Choroid plexus epithelial cell (primary cell): Measurements from ENCODE around the gene COL6A5.

Experiments used
- DNase-seq: peaks from one replicate; pipeline ENCODE4 v3.0.0-alpha.2; 2010; ENCODE audit warnings: low read depth
- H3K4me3 ChIP-seq: 2 replicates; pipeline ENCODE4 v1.5.1; 2011; ENCODE audit warnings: low read depth, mild to moderate bottlenecking, control low read depth, low read length, moderate library complexity
- TF ChIP-seq, protein P1 (sequence below): conservative IDR thresholded peaks from 2 replicates; pipeline ENCODE4 v1.5.1; 2011; ENCODE audit warnings: low read depth, mild to moderate bottlenecking, control low read depth, inconsistent platforms, low read length, moderate library complexity

COL6A5 gene

GRCh38 chr3:130374033-130374432 is 28.6 kb downstream of the COL6A5 start:
- no peak for DNase-seq
- TF ChIP-seq, protein P1, sequence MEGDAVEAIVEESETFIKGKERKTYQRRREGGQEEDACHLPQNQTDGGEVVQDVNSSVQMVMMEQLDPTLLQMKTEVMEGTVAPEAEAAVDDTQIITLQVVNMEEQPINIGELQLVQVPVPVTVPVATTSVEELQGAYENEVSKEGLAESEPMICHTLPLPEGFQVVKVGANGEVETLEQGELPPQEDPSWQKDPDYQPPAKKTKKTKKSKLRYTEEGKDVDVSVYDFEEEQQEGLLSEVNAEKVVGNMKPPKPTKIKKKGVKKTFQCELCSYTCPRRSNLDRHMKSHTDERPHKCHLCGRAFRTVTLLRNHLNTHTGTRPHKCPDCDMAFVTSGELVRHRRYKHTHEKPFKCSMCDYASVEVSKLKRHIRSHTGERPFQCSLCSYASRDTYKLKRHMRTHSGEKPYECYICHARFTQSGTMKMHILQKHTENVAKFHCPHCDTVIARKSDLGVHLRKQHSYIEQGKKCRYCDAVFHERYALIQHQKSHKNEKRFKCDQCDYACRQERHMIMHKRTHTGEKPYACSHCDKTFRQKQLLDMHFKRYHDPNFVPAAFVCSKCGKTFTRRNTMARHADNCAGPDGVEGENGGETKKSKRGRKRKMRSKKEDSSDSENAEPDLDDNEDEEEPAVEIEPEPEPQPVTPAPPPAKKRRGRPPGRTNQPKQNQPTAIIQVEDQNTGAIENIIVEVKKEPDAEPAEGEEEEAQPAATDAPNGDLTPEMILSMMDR: no peak
- no peak overlapping the region for H3K4me3 ChIP-seq

GRCh38 chr3:130374908-130375307 is 29.4 kb downstream of the COL6A5 start:
- no peak overlapping the region for H3K4me3 ChIP-seq
- DNase-seq: no peak
- TF ChIP-seq, protein P1: no peak

- H3K4me3 ChIP-seq: no peak overlapping the region
- TF ChIP-seq, protein P1: no peak
- DNase-seq: no peak
These were observed 32.6 kb downstream of the COL6A5 start for GRCh38 chr3:130377960-130378676.

- TF ChIP-seq, protein P1: no peak
- peak; percentile 50 for DNase-seq
- H3K4me3 ChIP-seq: no peak overlapping the region
These were observed 33.3 kb downstream of the COL6A5 start for GRCh38 chr3:130378677-130379191.

DNA sequence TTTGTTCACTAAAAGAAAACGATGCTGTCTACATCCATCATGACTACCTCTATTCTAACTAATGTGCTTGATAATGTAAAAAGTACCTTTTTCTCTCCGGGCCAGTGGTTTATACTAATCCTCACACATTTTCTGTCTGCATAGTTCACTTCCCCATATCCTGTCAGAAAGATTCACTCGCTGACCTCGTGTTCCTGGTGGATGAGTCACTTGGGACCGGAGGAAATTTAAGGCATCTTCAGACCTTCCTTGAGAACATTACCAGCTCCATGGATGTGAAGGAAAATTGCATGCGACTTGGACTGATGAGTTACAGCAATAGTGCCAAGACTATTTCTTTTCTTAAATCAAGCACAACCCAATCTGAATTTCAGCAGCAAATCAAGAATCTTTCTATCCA is 33.8 kb downstream of the COL6A5 start:
- TF ChIP-seq, protein P1: no peak
- DNase-seq: peak; percentile 62
- H3K4me3 ChIP-seq: no peak overlapping the region

GRCh38 chr3:130380398-130380797 is 34.9 kb downstream of the COL6A5 start:
- no peak for DNase-seq
- TF ChIP-seq, protein P1: no peak
- no peak overlapping the region for H3K4me3 ChIP-seq

GRCh38 chr3:130383424-130383823 is 38.0 kb downstream of the COL6A5 start:
- TF ChIP-seq, protein P1: no peak
- no peak for DNase-seq
- no peak overlapping the region for H3K4me3 ChIP-seq
